ENCODE measurements around the gene PTPN13. TPM values are rescaled to one million over a fixed set of nuclear protein-coding genes. Genes with fewer than 3 reads are reported as not detected.

The PTPN13 gene
- polyA plus RNA-seq, 2 donors, result 12.2 to 18.3 TPM

GRCh38 chr4:86657910-86658309 lies 63.8 kb downstream of the PTPN13 start:
- no peaks in the 10 kb centered on the region for H3K9me3 ChIP-seq (ENCODE audit: control insufficient read depth in 2 of 2, insufficient read depth in 1 of 2, low read depth in 1 of 2, low read length in 1 of 2)
- 86% methylated on average over 3 of the region's 3 CpGs for WGBS, 2 donors
- no peak overlapping the region for H3K4me3 ChIP-seq (ENCODE audit: low read depth in 1 of 2, low read length in 2 of 2)
- H3K27me3 ChIP-seq (ENCODE audit: control insufficient read depth in 1 of 2, insufficient read depth in 2 of 2, low read length in 2 of 2), result no peaks in the 10 kb centered on the region
- peaks cover 0 to 3% of the 10 kb centered on the region in 2 donors for H3K4me1 ChIP-seq (ENCODE audit: control insufficient read depth in 2 of 2, insufficient read depth in 2 of 2, low read length in 1 of 2)
- H3K27ac ChIP-seq (ENCODE audit: low read depth in 2 of 2, low read length in 1 of 2), result no peak overlapping the region
- H3K36me3 ChIP-seq (ENCODE audit: control insufficient read depth in 2 of 2, insufficient read depth in 2 of 2, low read length in 1 of 2), result no peaks in the 10 kb centered on the region

GRCh38 chr4:86660401-86660800 lies 66.3 kb downstream of the PTPN13 start:
- no peak overlapping the region for H3K27ac ChIP-seq (ENCODE audit: low read depth in 2 of 2, low read length in 1 of 2)
- WGBS, 2 donors, result 45 to 54% methylated on average over 2 of the region's 2 CpGs

GRCh38 chr4:86661006-86661405 lies 66.9 kb downstream of the PTPN13 start:
- H3K9me3 ChIP-seq (ENCODE audit: control insufficient read depth in 2 of 2, insufficient read depth in 1 of 2, low read depth in 1 of 2, low read length in 1 of 2), result no peaks in the 10 kb centered on the region
- no peaks in the 10 kb centered on the region for H3K36me3 ChIP-seq (ENCODE audit: control insufficient read depth in 2 of 2, insufficient read depth in 2 of 2, low read length in 1 of 2)
- H3K27ac ChIP-seq (ENCODE audit: low read depth in 2 of 2, low read length in 1 of 2), result no peak overlapping the region
- H3K4me1 ChIP-seq (ENCODE audit: control insufficient read depth in 2 of 2, insufficient read depth in 2 of 2, low read length in 1 of 2), result peaks cover 0 to 3% of the 10 kb centered on the region in 2 donors
- H3K27me3 ChIP-seq (ENCODE audit: control insufficient read depth in 1 of 2, insufficient read depth in 2 of 2, low read length in 2 of 2), result no peaks in the 10 kb centered on the region
- no peak overlapping the region for H3K4me3 ChIP-seq (ENCODE audit: low read depth in 1 of 2, low read length in 2 of 2)

More at GRCh38 chr4:86660401-86660800, 66.3 kb downstream of the PTPN13 start:
- H3K9me3 ChIP-seq (ENCODE audit: control insufficient read depth in 2 of 2, insufficient read depth in 1 of 2, low read depth in 1 of 2, low read length in 1 of 2), result no peaks in the 10 kb centered on the region
- H3K27me3 ChIP-seq (ENCODE audit: control insufficient read depth in 1 of 2, insufficient read depth in 2 of 2, low read length in 2 of 2), result no peaks in the 10 kb centered on the region
- no peak overlapping the region for H3K4me3 ChIP-seq (ENCODE audit: low read depth in 1 of 2, low read length in 2 of 2)
- H3K4me1 ChIP-seq (ENCODE audit: control insufficient read depth in 2 of 2, insufficient read depth in 2 of 2, low read length in 1 of 2), result peaks cover 0 to 3% of the 10 kb centered on the region in 2 donors
- H3K36me3 ChIP-seq (ENCODE audit: control insufficient read depth in 2 of 2, insufficient read depth in 2 of 2, low read length in 1 of 2), result no peaks in the 10 kb centered on the region

- H3K4me1 ChIP-seq (ENCODE audit: control insufficient read depth in 2 of 2, insufficient read depth in 2 of 2, low read length in 1 of 2), result peaks cover 0 to 3% of the 10 kb centered on the region in 2 donors
- H3K9me3 ChIP-seq (ENCODE audit: control insufficient read depth in 2 of 2, insufficient read depth in 1 of 2, low read depth in 1 of 2, low read length in 1 of 2), result no peaks in the 10 kb centered on the region
- 62 to 91% methylated on average over 1 of the region's 1 CpG for WGBS, 2 donors
- H3K27me3 ChIP-seq (ENCODE audit: control insufficient read depth in 1 of 2, insufficient read depth in 2 of 2, low read length in 2 of 2), result no peaks in the 10 kb centered on the region
- H3K27ac ChIP-seq (ENCODE audit: low read depth in 2 of 2, low read length in 1 of 2), result no peak overlapping the region
- no peaks in the 10 kb centered on the region for H3K36me3 ChIP-seq (ENCODE audit: control insufficient read depth in 2 of 2, insufficient read depth in 2 of 2, low read length in 1 of 2)
- no peak overlapping the region for H3K4me3 ChIP-seq (ENCODE audit: low read depth in 1 of 2, low read length in 2 of 2)
Observed at GRCh38 chr4:86661418-86661817, 67.3 kb downstream of the PTPN13 start.

- peaks cover 0 to 3% of the 10 kb centered on the region in 2 donors for H3K9me3 ChIP-seq (ENCODE audit: control insufficient read depth in 2 of 2, insufficient read depth in 1 of 2, low read depth in 1 of 2, low read length in 1 of 2)
- no peak overlapping the region for H3K27ac ChIP-seq (ENCODE audit: low read depth in 2 of 2, low read length in 1 of 2)
- H3K27me3 ChIP-seq (ENCODE audit: control insufficient read depth in 1 of 2, insufficient read depth in 2 of 2, low read length in 2 of 2), result no peaks in the 10 kb centered on the region
- 52 to 79% methylated on average over 1 of the region's 1 CpG for WGBS, 2 donors
- H3K36me3 ChIP-seq (ENCODE audit: control insufficient read depth in 2 of 2, insufficient read depth in 2 of 2, low read length in 1 of 2), result no peaks in the 10 kb centered on the region
- H3K4me3 ChIP-seq (ENCODE audit: low read depth in 1 of 2, low read length in 2 of 2), result no peak overlapping the region
- no peaks in the 10 kb centered on the region for H3K4me1 ChIP-seq (ENCODE audit: control insufficient read depth in 2 of 2, insufficient read depth in 2 of 2, low read length in 1 of 2)
Observed at GRCh38 chr4:86664959-86665358, 70.8 kb downstream of the PTPN13 start.

GRCh38 chr4:86670298-86670697 lies 76.2 kb downstream of the PTPN13 start:
- no peaks in the 10 kb centered on the region for H3K27me3 ChIP-seq (ENCODE audit: control insufficient read depth in 1 of 2, insufficient read depth in 2 of 2, low read length in 2 of 2)
- WGBS, 2 donors, result 79 to 84% methylated on average over 1 of the region's 1 CpG
- H3K4me3 ChIP-seq (ENCODE audit: low read depth in 1 of 2, low read length in 2 of 2), result no peak overlapping the region
- no peaks in the 10 kb centered on the region for H3K4me1 ChIP-seq (ENCODE audit: control insufficient read depth in 2 of 2, insufficient read depth in 2 of 2, low read length in 1 of 2)
- H3K27ac ChIP-seq (ENCODE audit: low read depth in 2 of 2, low read length in 1 of 2), result peak overlapping the region in 1 of 2 donors; percentile 22
- no peaks in the 10 kb centered on the region for H3K36me3 ChIP-seq (ENCODE audit: control insufficient read depth in 2 of 2, insufficient read depth in 2 of 2, low read length in 1 of 2)
- peaks cover 0 to 3% of the 10 kb centered on the region in 2 donors for H3K9me3 ChIP-seq (ENCODE audit: control insufficient read depth in 2 of 2, insufficient read depth in 1 of 2, low read depth in 1 of 2, low read length in 1 of 2)

- H3K27ac ChIP-seq (ENCODE audit: low read depth in 2 of 2, low read length in 1 of 2), result no peak overlapping the region
Observed at GRCh38 chr4:86670756-86671155, 76.6 kb downstream of the PTPN13 start.

GRCh38 chr4:86675548-86675947 lies 81.4 kb downstream of the PTPN13 start:
- WGBS, 2 donors, result 42 to 45% methylated on average over 1 of the region's 1 CpG
- Histone ChIP-seq H3K9me3 (ENCODE audit: control insufficient read depth in 2 of 2, insufficient read depth in 1 of 2, low read depth in 1 of 2, low read length in 1 of 2) (no peaks in the 10 kb centered on the region), H3K4me1 (ENCODE audit: control insufficient read depth in 2 of 2, insufficient read depth in 2 of 2, low read length in 1 of 2) (no peaks in the 10 kb centered on the region), H3K27ac (ENCODE audit: low read depth in 2 of 2, low read length in 1 of 2) (no peak overlapping the region), H3K4me3 (ENCODE audit: low read depth in 1 of 2, low read length in 2 of 2) (no peak overlapping the region), H3K27me3 (ENCODE audit: control insufficient read depth in 1 of 2, insufficient read depth in 2 of 2, low read length in 2 of 2) (no peaks in the 10 kb centered on the region), H3K36me3 (ENCODE audit: control insufficient read depth in 2 of 2, insufficient read depth in 2 of 2, low read length in 1 of 2) (no peaks in the 10 kb centered on the region)

More at GRCh38 chr4:86670756-86671155, 76.6 kb downstream of the PTPN13 start:
- H3K27me3 ChIP-seq (ENCODE audit: control insufficient read depth in 1 of 2, insufficient read depth in 2 of 2, low read length in 2 of 2), result no peaks in the 10 kb centered on the region
- H3K9me3 ChIP-seq (ENCODE audit: control insufficient read depth in 2 of 2, insufficient read depth in 1 of 2, low read depth in 1 of 2, low read length in 1 of 2), result peaks cover 0 to 3% of the 10 kb centered on the region in 2 donors
- 61 to 65% methylated on average over 2 of the region's 2 CpGs for WGBS, 2 donors
- no peaks in the 10 kb centered on the region for H3K36me3 ChIP-seq (ENCODE audit: control insufficient read depth in 2 of 2, insufficient read depth in 2 of 2, low read length in 1 of 2)
- H3K4me1 ChIP-seq (ENCODE audit: control insufficient read depth in 2 of 2, insufficient read depth in 2 of 2, low read length in 1 of 2), result no peaks in the 10 kb centered on the region
- H3K4me3 ChIP-seq (ENCODE audit: low read depth in 1 of 2, low read length in 2 of 2), result no peak overlapping the region

- H3K4me1 ChIP-seq (ENCODE audit: control insufficient read depth in 2 of 2, insufficient read depth in 2 of 2, low read length in 1 of 2), result no peaks in the 10 kb centered on the region
- no peaks in the 10 kb centered on the region for H3K27me3 ChIP-seq (ENCODE audit: control insufficient read depth in 1 of 2, insufficient read depth in 2 of 2, low read length in 2 of 2)
- H3K9me3 ChIP-seq (ENCODE audit: control insufficient read depth in 2 of 2, insufficient read depth in 1 of 2, low read depth in 1 of 2, low read length in 1 of 2), result no peaks in the 10 kb centered on the region
- H3K36me3 ChIP-seq (ENCODE audit: control insufficient read depth in 2 of 2, insufficient read depth in 2 of 2, low read length in 1 of 2), result no peaks in the 10 kb centered on the region
- H3K4me3 ChIP-seq (ENCODE audit: low read depth in 1 of 2, low read length in 2 of 2), result no peak overlapping the region
- WGBS, 2 donors, result 88 to 90% methylated on average over 2 of the region's 2 CpGs
- no peak overlapping the region for H3K27ac ChIP-seq (ENCODE audit: low read depth in 2 of 2, low read length in 1 of 2)
Observed at GRCh38 chr4:86678796-86679195, 84.7 kb downstream of the PTPN13 start.

- Histone ChIP-seq H3K27ac (ENCODE audit: low read depth in 2 of 2, low read length in 1 of 2) (no peak overlapping the region), H3K9me3 (ENCODE audit: control insufficient read depth in 2 of 2, insufficient read depth in 1 of 2, low read depth in 1 of 2, low read length in 1 of 2) (no peaks in the 10 kb centered on the region), H3K36me3 (ENCODE audit: control insufficient read depth in 2 of 2, insufficient read depth in 2 of 2, low read length in 1 of 2) (no peaks in the 10 kb centered on the region), H3K4me1 (ENCODE audit: control insufficient read depth in 2 of 2, insufficient read depth in 2 of 2, low read length in 1 of 2) (no peaks in the 10 kb centered on the region), H3K27me3 (ENCODE audit: control insufficient read depth in 1 of 2, insufficient read depth in 2 of 2, low read length in 2 of 2) (no peaks in the 10 kb centered on the region), H3K4me3 (ENCODE audit: low read depth in 1 of 2, low read length in 2 of 2) (no peak overlapping the region)
- 94 to 99% methylated on average over 2 of the region's 2 CpGs for WGBS, 2 donors
Observed at GRCh38 chr4:86679441-86679840, 85.3 kb downstream of the PTPN13 start.
